Measurements from ENCODE around the gene FLYWCH2. TPM values are rescaled to one million over a fixed set of nuclear protein-coding genes. Genes with fewer than 3 reads are reported as not detected.

The FLYWCH2 gene
- total and polyA plus RNA-seq, 2 donors (not counting 3 experiments of a cell fraction or from before 2014, with no cell fraction given), result 18.3 to 34.6 TPM

GRCh38 chr16:2865651-2866050 lies 17.4 kb upstream of the FLYWCH2 start:
- no TSS peak for BruUV-seq (replicated peaks)

GRCh38 chr16:2866431-2866830 lies 16.6 kb upstream of the FLYWCH2 start:
- Histone ChIP-seq H4K20me1 (replicated peaks; ENCODE audit: control insufficient read depth, extremely low read depth, insufficient read depth, low read length) (no peaks in the 10 kb centered on the region), H3K4me1 (ENCODE audit: control insufficient read depth, extremely low read depth, insufficient read depth, low read length) (peaks cover 5% of the 10 kb centered on the region), H3K27me3 (ENCODE audit: control insufficient read depth in 2 of 2, insufficient read depth in 2 of 2, low read length in 2 of 2) (peaks cover 0 to 2% of the 10 kb centered on the region in 2 experiments), H3K27ac (ENCODE audit: insufficient read depth, low read depth, low read length) (no peak overlapping the region), H3K9ac (replicated peaks; ENCODE audit: extremely low read depth, insufficient read depth, low read length) (no peak overlapping the region), H3K4me2 (ENCODE audit: insufficient read depth, low read length) (no peak overlapping the region), H3K79me2 (ENCODE audit: control insufficient read depth, insufficient read depth, low read length) (no peaks in the 10 kb centered on the region), H3K36me3 (ENCODE audit: control insufficient read depth in 2 of 2, extremely low read depth in 1 of 2, insufficient read depth in 2 of 2, low read length in 2 of 2) (no peaks in the 10 kb centered on the region), H3K4me3 (replicated peaks in 1 of 3; ENCODE audit: insufficient read depth in 1 of 3, low read depth in 1 of 3, low read length in 3 of 3) (no peak overlapping the region), H2AFZ (ENCODE audit: low read depth, low read length) (no peak overlapping the region), H3K9me1 (replicated peaks; ENCODE audit: control insufficient read depth, extremely low read depth, insufficient read depth, low read length) (no peaks in the 10 kb centered on the region), H3K9me3 (replicated peaks; ENCODE audit: control insufficient read depth, insufficient read depth, low read length) (no peaks in the 10 kb centered on the region)
- BruUV-seq (replicated peaks), result no TSS peak
- FAIRE-seq (no peak), DNase-seq (ENCODE audit: low read depth, low spot score) (no peak)
- dilution Hi-C loops (cut with MboI; ENCODE audit: extremely low pct_ligation_motif_present, low sequenced_read_pairs), result no loop called here
- TF ChIP-seq MYC (IDR thresholded peaks at IDR 0.05; ENCODE audit: low read depth, low read length) (no peak), POLR2A (IDR thresholded peaks at IDR 0.05; ENCODE audit: low read depth, low read length) (no peak), EZH2 (IDR thresholded peaks at IDR 0.05; ENCODE audit: borderline replicate concordance, low read depth, low read length, severe bottlenecking) (no peak), FOS (IDR thresholded peaks at IDR 0.05; ENCODE audit: borderline replicate concordance, insufficient read depth, low read length) (no peak), JUN (IDR thresholded peaks at IDR 0.05; ENCODE audit: borderline replicate concordance, insufficient read depth, insufficient read length, low read depth) (no peak), POLR2AphosphoS5 (IDR thresholded peaks at IDR 0.05; ENCODE audit: insufficient read depth, low read depth, low read length) (no peak), GATA2 (IDR thresholded peaks at IDR 0.05; ENCODE audit: insufficient read depth, insufficient read length, low read depth, low read length) (no peak)
- TF ChIP-seq, protein P1, sequence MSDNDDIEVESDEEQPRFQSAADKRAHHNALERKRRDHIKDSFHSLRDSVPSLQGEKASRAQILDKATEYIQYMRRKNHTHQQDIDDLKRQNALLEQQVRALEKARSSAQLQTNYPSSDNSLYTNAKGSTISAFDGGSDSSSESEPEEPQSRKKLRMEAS (IDR thresholded peaks at IDR 0.05; ENCODE audit: insufficient read depth, insufficient read length), result no peak
- TF ChIP-seq, protein P2, sequence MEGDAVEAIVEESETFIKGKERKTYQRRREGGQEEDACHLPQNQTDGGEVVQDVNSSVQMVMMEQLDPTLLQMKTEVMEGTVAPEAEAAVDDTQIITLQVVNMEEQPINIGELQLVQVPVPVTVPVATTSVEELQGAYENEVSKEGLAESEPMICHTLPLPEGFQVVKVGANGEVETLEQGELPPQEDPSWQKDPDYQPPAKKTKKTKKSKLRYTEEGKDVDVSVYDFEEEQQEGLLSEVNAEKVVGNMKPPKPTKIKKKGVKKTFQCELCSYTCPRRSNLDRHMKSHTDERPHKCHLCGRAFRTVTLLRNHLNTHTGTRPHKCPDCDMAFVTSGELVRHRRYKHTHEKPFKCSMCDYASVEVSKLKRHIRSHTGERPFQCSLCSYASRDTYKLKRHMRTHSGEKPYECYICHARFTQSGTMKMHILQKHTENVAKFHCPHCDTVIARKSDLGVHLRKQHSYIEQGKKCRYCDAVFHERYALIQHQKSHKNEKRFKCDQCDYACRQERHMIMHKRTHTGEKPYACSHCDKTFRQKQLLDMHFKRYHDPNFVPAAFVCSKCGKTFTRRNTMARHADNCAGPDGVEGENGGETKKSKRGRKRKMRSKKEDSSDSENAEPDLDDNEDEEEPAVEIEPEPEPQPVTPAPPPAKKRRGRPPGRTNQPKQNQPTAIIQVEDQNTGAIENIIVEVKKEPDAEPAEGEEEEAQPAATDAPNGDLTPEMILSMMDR (IDR thresholded peaks at IDR 0.05; ENCODE audit: extremely low read depth in 1 of 2, insufficient read depth in 1 of 2, low read depth in 1 of 2, low read length in 2 of 2), result no peak
- intact Hi-C loops (cut with micrococcal nuclease), result no loop called here
- CTCF ChIA-PET, result interaction anchor here (13.6 kb wide), 1 partner anchor 26 kb away, joined by 372 read pairs; no protein-coding TSS in a partner anchor
- POLR2A ChIA-PET, result no interaction called here

More at GRCh38 chr16:2865651-2866050, 17.4 kb upstream of the FLYWCH2 start:
- intact Hi-C loops (cut with micrococcal nuclease) (no loop called here), dilution Hi-C loops (cut with MboI; ENCODE audit: extremely low pct_ligation_motif_present, low sequenced_read_pairs) (no loop called here)
- Histone ChIP-seq H4K20me1 (replicated peaks; ENCODE audit: control insufficient read depth, extremely low read depth, insufficient read depth, low read length) (no peaks in the 10 kb centered on the region), H3K27ac (ENCODE audit: insufficient read depth, low read depth, low read length) (no peak overlapping the region), H3K9me3 (replicated peaks; ENCODE audit: control insufficient read depth, insufficient read depth, low read length) (no peaks in the 10 kb centered on the region), H3K4me1 (ENCODE audit: control insufficient read depth, extremely low read depth, insufficient read depth, low read length) (peaks cover 5% of the 10 kb centered on the region), H3K4me2 (ENCODE audit: insufficient read depth, low read length) (no peak overlapping the region), H3K36me3 (ENCODE audit: control insufficient read depth in 2 of 2, extremely low read depth in 1 of 2, insufficient read depth in 2 of 2, low read length in 2 of 2) (no peaks in the 10 kb centered on the region), H3K9ac (replicated peaks; ENCODE audit: extremely low read depth, insufficient read depth, low read length) (no peak overlapping the region), H3K9me1 (replicated peaks; ENCODE audit: control insufficient read depth, extremely low read depth, insufficient read depth, low read length) (no peaks in the 10 kb centered on the region), H2AFZ (ENCODE audit: low read depth, low read length) (no peak overlapping the region), H3K27me3 (ENCODE audit: control insufficient read depth in 2 of 2, insufficient read depth in 2 of 2, low read length in 2 of 2) (peaks cover 0 to 2% of the 10 kb centered on the region in 2 experiments), H3K4me3 (replicated peaks in 1 of 3; ENCODE audit: insufficient read depth in 1 of 3, low read depth in 1 of 3, low read length in 3 of 3) (no peak overlapping the region), H3K79me2 (ENCODE audit: control insufficient read depth, insufficient read depth, low read length) (no peaks in the 10 kb centered on the region)
- FAIRE-seq (no peak), DNase-seq (ENCODE audit: low read depth, low spot score) (no peak)
- POLR2A ChIA-PET, result no interaction called here
- no peak for TF ChIP-seq JUN (IDR thresholded peaks at IDR 0.05; ENCODE audit: borderline replicate concordance, insufficient read depth, insufficient read length, low read depth)
- no peak for TF ChIP-seq POLR2A (IDR thresholded peaks at IDR 0.05; ENCODE audit: low read depth, low read length)
- no peak for TF ChIP-seq GATA2 (IDR thresholded peaks at IDR 0.05; ENCODE audit: insufficient read depth, insufficient read length, low read depth, low read length)
- no peak for TF ChIP-seq MYC (IDR thresholded peaks at IDR 0.05; ENCODE audit: low read depth, low read length)
- TF ChIP-seq POLR2AphosphoS5 (IDR thresholded peaks at IDR 0.05; ENCODE audit: insufficient read depth, low read depth, low read length), result no peak
- CTCF ChIA-PET, result interaction anchor here (13.6 kb wide), 1 partner anchor 25 kb away, joined by 372 read pairs; no protein-coding TSS in a partner anchor

All from endothelial cell of umbilical vein (primary cell).